A549 (cell line): ENCODE data around the gene RGP1. TPM values are rescaled to one million over a fixed set of nuclear protein-coding genes. Genes with fewer than 3 reads are reported as not detected.

Experiments used
- ATAC-seq, 2 experiments: fragments of 200-7000 bp in 1 of 2; fragments of >200 bp in 1 of 2; cut with Nextera tagmentation in 1 of 2; cut with Tn5 transposase in 1 of 2; 3 replicates each; pipeline versions ENCODE4 v1.8.0 to v1.9.1; 2018 to 2020; ENCODE audit warnings: mild to moderate bottlenecking in 1 of 2, moderate library complexity in 1 of 2
- CTCF ChIA-PET: fragments of 300-600 bp; sonication (Branson Sonifier 250); formaldehyde crosslinking; extraction: SDS; loops from one replicate; lab custom pipeline; 2021; ENCODE audit warnings: antibody characterized with exemption, inconsistent platforms; lab: Yijun Ruan, JAX
- POLR2A ChIA-PET: fragments of 350-600 bp; formaldehyde crosslinking; extraction: SDS; loops from one replicate; lab custom pipeline; 2021; ENCODE audit warnings: antibody characterized with exemption, inconsistent platforms; lab: Yijun Ruan, JAX
- DNase-seq, 2 experiments: peaks; one replicate each; pipeline versions ENCODE4 v3.0.0 to v3.0.0-alpha.2; 2011 to 2016; ENCODE audit warnings: low read depth in 1 of 2, low spot score in 1 of 2
- FAIRE-seq: peaks from 2 replicates; lab custom pipeline; 2011; peaks lifted over from hg19 to GRCh38; lab: Jason Lieb, UNC
- H3K27ac ChIP-seq, 2 experiments: fragments of >200 bp; sonication (Bioruptor Twin); formaldehyde crosslinking; 3 replicates each; pipeline ENCODE4 v1.5.1; 2016 to 2017
- H3K4me1 ChIP-seq: fragments of >200 bp; sonication (Bioruptor Twin); formaldehyde crosslinking; 3 replicates; pipeline ENCODE4 v1.6.1; 2016
- H3K4me2 ChIP-seq: fragments of >200 bp; sonication (Bioruptor Twin); formaldehyde crosslinking; 3 replicates; pipeline ENCODE4 v1.6.1; 2016
- H3K4me3 ChIP-seq: fragments of >200 bp; sonication (Bioruptor Twin); formaldehyde crosslinking; 3 replicates; pipeline ENCODE4 v1.5.1; 2016
- H3K9me3 ChIP-seq: fragments of >200 bp; sonication (Bioruptor Twin); formaldehyde crosslinking; 3 replicates; pipeline ENCODE4 v1.6.1; 2016
- CBX2 ChIP-seq: fragments of 200-600 bp; sonication (generic); IDR thresholded peaks from 2 replicates; pipeline ENCODE4 v1.6.1; 2016; ENCODE audit warnings: low read depth, mild to moderate bottlenecking, borderline replicate concordance
- CHD2 ChIP-seq: fragments of 150-350 bp; IDR thresholded peaks from 2 replicates; pipeline ENCODE4 v1.6.1; 2014; ENCODE audit warnings: low read length; ENCODE audit not compliant: partially characterized antibody
- CHD4 ChIP-seq: fragments of 200-600 bp; sonication (generic); IDR thresholded peaks from 2 replicates; pipeline ENCODE4 v1.6.1; 2016; ENCODE audit warnings: antibody characterized with exemption, mild to moderate bottlenecking, borderline replicate concordance
- EHF ChIP-seq: fragments of 250-450 bp; sonication (Bioruptor Pico); IDR thresholded peaks from 2 replicates; pipeline ENCODE4 v1.5.0; 2020; ENCODE audit warnings: mild to moderate bottlenecking
- EHMT2 ChIP-seq: fragments of 200-600 bp; sonication (generic); IDR thresholded peaks from 2 replicates; pipeline ENCODE4 v1.6.1; 2016; ENCODE audit warnings: antibody characterized with exemption, low read depth, mild to moderate bottlenecking, moderate library complexity
- ESRRA ChIP-seq: fragments of 150-350 bp; IDR thresholded peaks from 2 replicates; pipeline ENCODE4 v1.6.1; 2014; ENCODE audit warnings: mild to moderate bottlenecking, low read length, borderline replicate concordance
- GATA3 ChIP-seq: IDR thresholded peaks from 2 replicates; pipeline ENCODE4 v1.6.1; 2012; ENCODE audit warnings: borderline replicate concordance
- HDAC2 ChIP-seq: fragments of 200-600 bp; sonication (generic); IDR thresholded peaks from 2 replicates; pipeline ENCODE4 v1.6.1; 2016
- HOXA7 ChIP-seq: fragments of 250-450 bp; sonication (Bioruptor Pico); IDR thresholded peaks from 2 replicates; pipeline ENCODE4 v1.5.0; 2020; ENCODE audit warnings: mild to moderate bottlenecking, moderate library complexity
- HOXB5 ChIP-seq: fragments of 250-450 bp; sonication (Bioruptor Pico); IDR thresholded peaks from 2 replicates; pipeline ENCODE4 v1.5.0; 2020; ENCODE audit warnings: mild to moderate bottlenecking, moderate library complexity
- KDM1A ChIP-seq: fragments of 200-600 bp; sonication (generic); IDR thresholded peaks from 2 replicates; pipeline ENCODE4 v1.6.1; 2016; ENCODE audit warnings: low read depth, mild to moderate bottlenecking
- KDM5A ChIP-seq: fragments of 200-600 bp; sonication (generic); IDR thresholded peaks from 2 replicates; pipeline ENCODE4 v1.6.1; 2016; ENCODE audit warnings: antibody characterized with exemption, mild to moderate bottlenecking
- MAZ ChIP-seq: fragments of 150-350 bp; IDR thresholded peaks from 2 replicates; pipeline ENCODE4 v1.6.1; 2014; ENCODE audit warnings: antibody characterized with exemption, low read depth, low read length, borderline replicate concordance
- NFE2L2 ChIP-seq: fragments of 150-350 bp; conservative IDR thresholded peaks from 2 replicates; pipeline ENCODE4 v1.6.1; 2014; ENCODE audit warnings: low read length
- NPAS2 ChIP-seq: fragments of 250-450 bp; sonication (Bioruptor Pico); IDR thresholded peaks from 2 replicates; pipeline ENCODE4 v1.8.0; 2022; ENCODE audit warnings: mild to moderate bottlenecking, moderate library complexity, borderline replicate concordance
- POLR2AphosphoS2 ChIP-seq: conservative IDR thresholded peaks from 2 replicates; pipeline ENCODE4 v1.6.1; 2012; ENCODE audit warnings: low read length, improper control_type of control experiment, inconsistent platforms
- RARB ChIP-seq: fragments of 250-450 bp; sonication (Bioruptor Pico); IDR thresholded peaks from 2 replicates; pipeline ENCODE4 v1.8.0; 2021; ENCODE audit warnings: mild to moderate bottlenecking, moderate library complexity
- RCOR1 ChIP-seq: fragments of 150-350 bp; IDR thresholded peaks from 2 replicates; pipeline ENCODE4 v1.6.1; 2014; ENCODE audit warnings: antibody characterized with exemption, low read length, low read depth
- ZFP36 ChIP-seq: fragments of 450-650 bp; IDR thresholded peaks from 2 replicates; pipeline ENCODE4 v1.6.1; 2014; ENCODE audit warnings: borderline replicate concordance; ENCODE audit not compliant: partially characterized antibody
- ZSCAN20 ChIP-seq: fragments of 250-450 bp; sonication (Bioruptor Pico); IDR thresholded peaks from 2 replicates; pipeline ENCODE4 v1.8.0; 2022; ENCODE audit warnings: mild to moderate bottlenecking, moderate library complexity
- WGBS: methylation state at CpG from one replicate; pipeline ENCODE4 v1.1.6; 2017; ENCODE audit errors: missing lambda C conversion rate; 5-methylcytosine and 5-hydroxymethylcytosine counted together
- polyA plus RNA-seq, 4 experiments: library from polyadenylated mRNA; depleted of rRNA in 3 of 4; stranded (reverse); fragments of >200 nt; fragmentation: RNase III in 1 of 4; extraction: RNeasy Plus Mini Kit Qiagen cat#74134 plus additional on column Dnase treatment in 1 of 4; gene quantifications; 2 replicates in 3 of 4; 3 replicates in 1 of 4; pipeline ENCODE4 v1.2.3, GENCODE V29; 2011 to 2017
- TF ChIP-seq, protein P1 (sequence below): IDR thresholded peaks from 2 replicates; pipeline ENCODE4 v1.6.1; 2012
- TF ChIP-seq, protein P2 (sequence below): fragments of 200-600 bp; sonication (generic); IDR thresholded peaks from 2 replicates; pipeline ENCODE4 v1.6.1; 2016; ENCODE audit warnings: antibody characterized with exemption, mild to moderate bottlenecking, moderate library complexity
- TF ChIP-seq, protein P3 (sequence below): fragments of 150-350 bp; IDR thresholded peaks from 2 replicates; pipeline ENCODE4 v1.6.1; 2014; ENCODE audit warnings: low read depth, mild to moderate bottlenecking, low read length
- TF ChIP-seq, protein P4 (sequence below): fragments of >200 bp; sonication (Bioruptor Twin); formaldehyde crosslinking; IDR thresholded peaks from 2 replicates; pipeline ENCODE4 v1.6.1; 2016

RGP1 gene
- polyA plus RNA-seq, 2 of the 4 experiments (the other 2 are of a cell fraction), result 16.1 to 16.6 TPM

GRCh38 chr9:35792024-35792813 lies 43.1 kb downstream of the RGP1 start:
- Histone ChIP-seq H3K27ac (no peak overlapping the region), H3K4me1 (peaks cover 16% of the 10 kb centered on the region), H3K9me3 (no peaks in the 10 kb centered on the region), H3K4me3 (no peak overlapping the region), H3K4me2 (no peak overlapping the region)
- ChIA-PET CTCF (interaction anchor here (1.0 to 2.7 kb wide), 6 partner anchors 8 to 119 kb away, joined by 3 to 26 read pairs (median 5); partner anchors contain the start of genes HINT2 and SPAG8), POLR2A (no interaction called here)
- WGBS, result 94% methylated on average over 20 of the region's 34 CpGs
- DNase-seq (no peak), FAIRE-seq (no peak), ATAC-seq (no peak)
- TF ChIP-seq, protein P1, sequence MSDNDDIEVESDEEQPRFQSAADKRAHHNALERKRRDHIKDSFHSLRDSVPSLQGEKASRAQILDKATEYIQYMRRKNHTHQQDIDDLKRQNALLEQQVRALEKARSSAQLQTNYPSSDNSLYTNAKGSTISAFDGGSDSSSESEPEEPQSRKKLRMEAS, result no peak
- TF ChIP-seq NPAS2 (CRISPR knock-in tag) (no peak), KDM5A (no peak), EHMT2 (no peak), MAZ (no peak), KDM1A (no peak), ESRRA (no peak), HOXA7 (CRISPR knock-in tag) (no peak), EHF (no peak), HDAC2 (no peak), POLR2AphosphoS2 (no peak), CBX2 (no peak), CHD4 (no peak), HOXB5 (CRISPR knock-in tag) (no peak), RCOR1 (no peak), GATA3 (no peak)

- TF ChIP-seq EHF (no peak), ZSCAN20 (CRISPR knock-in tag) (no peak), ZFP36 (no peak)
- TF ChIP-seq, protein P1, result no peak
- no peak overlapping the region for H3K4me2 ChIP-seq
Measured at GRCh38 chr9:35792826-35793225, 43.7 kb downstream of the RGP1 start.

GRCh38 chr9:35793461-35793860 lies 44.4 kb downstream of the RGP1 start:
- Histone ChIP-seq H3K4me3 (no peak overlapping the region), H3K4me2 (no peak overlapping the region)
- CTCF ChIA-PET, result interaction anchor here (0.5 to 2.7 kb wide), 5 partner anchors 19 to 88 kb away, joined by 3 to 26 read pairs (median 5); partner anchors contain the start of genes HINT2 and SPAG8
- no peak for ATAC-seq
- TF ChIP-seq, protein P2, sequence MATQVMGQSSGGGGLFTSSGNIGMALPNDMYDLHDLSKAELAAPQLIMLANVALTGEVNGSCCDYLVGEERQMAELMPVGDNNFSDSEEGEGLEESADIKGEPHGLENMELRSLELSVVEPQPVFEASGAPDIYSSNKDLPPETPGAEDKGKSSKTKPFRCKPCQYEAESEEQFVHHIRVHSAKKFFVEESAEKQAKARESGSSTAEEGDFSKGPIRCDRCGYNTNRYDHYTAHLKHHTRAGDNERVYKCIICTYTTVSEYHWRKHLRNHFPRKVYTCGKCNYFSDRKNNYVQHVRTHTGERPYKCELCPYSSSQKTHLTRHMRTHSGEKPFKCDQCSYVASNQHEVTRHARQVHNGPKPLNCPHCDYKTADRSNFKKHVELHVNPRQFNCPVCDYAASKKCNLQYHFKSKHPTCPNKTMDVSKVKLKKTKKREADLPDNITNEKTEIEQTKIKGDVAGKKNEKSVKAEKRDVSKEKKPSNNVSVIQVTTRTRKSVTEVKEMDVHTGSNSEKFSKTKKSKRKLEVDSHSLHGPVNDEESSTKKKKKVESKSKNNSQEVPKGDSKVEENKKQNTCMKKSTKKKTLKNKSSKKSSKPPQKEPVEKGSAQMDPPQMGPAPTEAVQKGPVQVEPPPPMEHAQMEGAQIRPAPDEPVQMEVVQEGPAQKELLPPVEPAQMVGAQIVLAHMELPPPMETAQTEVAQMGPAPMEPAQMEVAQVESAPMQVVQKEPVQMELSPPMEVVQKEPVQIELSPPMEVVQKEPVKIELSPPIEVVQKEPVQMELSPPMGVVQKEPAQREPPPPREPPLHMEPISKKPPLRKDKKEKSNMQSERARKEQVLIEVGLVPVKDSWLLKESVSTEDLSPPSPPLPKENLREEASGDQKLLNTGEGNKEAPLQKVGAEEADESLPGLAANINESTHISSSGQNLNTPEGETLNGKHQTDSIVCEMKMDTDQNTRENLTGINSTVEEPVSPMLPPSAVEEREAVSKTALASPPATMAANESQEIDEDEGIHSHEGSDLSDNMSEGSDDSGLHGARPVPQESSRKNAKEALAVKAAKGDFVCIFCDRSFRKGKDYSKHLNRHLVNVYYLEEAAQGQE, result no peak
- TF ChIP-seq, protein P3, sequence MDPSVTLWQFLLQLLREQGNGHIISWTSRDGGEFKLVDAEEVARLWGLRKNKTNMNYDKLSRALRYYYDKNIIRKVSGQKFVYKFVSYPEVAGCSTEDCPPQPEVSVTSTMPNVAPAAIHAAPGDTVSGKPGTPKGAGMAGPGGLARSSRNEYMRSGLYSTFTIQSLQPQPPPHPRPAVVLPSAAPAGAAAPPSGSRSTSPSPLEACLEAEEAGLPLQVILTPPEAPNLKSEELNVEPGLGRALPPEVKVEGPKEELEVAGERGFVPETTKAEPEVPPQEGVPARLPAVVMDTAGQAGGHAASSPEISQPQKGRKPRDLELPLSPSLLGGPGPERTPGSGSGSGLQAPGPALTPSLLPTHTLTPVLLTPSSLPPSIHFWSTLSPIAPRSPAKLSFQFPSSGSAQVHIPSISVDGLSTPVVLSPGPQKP, result no peak
- TF ChIP-seq KDM1A (no peak), CHD2 (no peak), GATA3 (no peak), NFE2L2 (no peak), HOXB5 (CRISPR knock-in tag) (no peak), RARB (CRISPR knock-in tag) (no peak), RCOR1 (no peak)
- TF ChIP-seq, protein P4, sequence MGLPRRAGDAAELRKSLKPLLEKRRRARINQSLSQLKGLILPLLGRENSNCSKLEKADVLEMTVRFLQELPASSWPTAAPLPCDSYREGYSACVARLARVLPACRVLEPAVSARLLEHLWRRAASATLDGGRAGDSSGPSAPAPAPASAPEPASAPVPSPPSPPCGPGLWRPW, result no peak
- TF ChIP-seq, all 56 proteins: peak for 0
- H3K9me3 ChIP-seq, result no peaks in the 10 kb centered on the region
- H3K4me1 ChIP-seq, result peaks cover 27% of the 10 kb centered on the region
- FAIRE-seq, result no peak
- DNase-seq, result no peak
- 86% methylated on average over 2 of the region's 2 CpGs for WGBS
- POLR2A ChIA-PET, result no interaction called here
- H3K27ac ChIP-seq, result no peak overlapping the region

More at GRCh38 chr9:35792826-35793225, 43.7 kb downstream of the RGP1 start:
- ChIA-PET CTCF (interaction anchor here (1.1 to 2.7 kb wide), 5 partner anchors 20 to 118 kb away, joined by 3 to 26 read pairs (median 4); partner anchors contain the start of genes HINT2 and SPAG8), POLR2A (no interaction called here)
- ATAC-seq (no peak), FAIRE-seq (no peak), DNase-seq (no peak)
- Histone ChIP-seq H3K4me3 (no peak overlapping the region), H3K4me1 (peaks cover 21% of the 10 kb centered on the region), H3K9me3 (no peaks in the 10 kb centered on the region), H3K27ac (no peak overlapping the region)
- WGBS, result 93% methylated on average over 5 of the region's 14 CpGs
